HG03378 (cell line): ENCODE measurements around the gene SLC11A1.

Experiments used
- ATAC-seq: cut with Tn5 transposase; IDR thresholded peaks from one replicate; pipeline ENCODE4 v1.9.1; 2021; ENCODE audit warnings: mild to moderate bottlenecking, moderate library complexity; ENCODE audit not compliant: unreplicated experiment

Gene SLC11A1

DNA sequence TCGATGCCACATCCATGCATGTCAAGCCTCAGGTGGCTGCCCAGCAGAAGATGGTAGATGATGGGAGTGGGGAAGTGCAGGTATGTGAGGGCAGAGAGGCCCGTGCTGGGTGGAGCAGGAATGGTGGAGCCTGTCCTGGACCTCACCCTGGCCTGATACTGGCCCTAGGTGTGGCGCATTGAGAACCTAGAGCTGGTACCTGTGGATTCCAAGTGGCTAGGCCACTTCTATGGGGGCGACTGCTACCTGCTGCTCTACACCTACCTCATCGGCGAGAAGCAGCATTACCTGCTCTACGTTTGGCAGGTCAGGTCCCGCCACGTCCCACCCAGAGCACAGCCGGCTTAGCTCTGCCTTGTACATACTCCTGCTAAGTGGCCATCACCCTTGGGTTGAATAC, 49.8 kb downstream of the SLC11A1 start:
- ATAC-seq: no peak

DNA sequence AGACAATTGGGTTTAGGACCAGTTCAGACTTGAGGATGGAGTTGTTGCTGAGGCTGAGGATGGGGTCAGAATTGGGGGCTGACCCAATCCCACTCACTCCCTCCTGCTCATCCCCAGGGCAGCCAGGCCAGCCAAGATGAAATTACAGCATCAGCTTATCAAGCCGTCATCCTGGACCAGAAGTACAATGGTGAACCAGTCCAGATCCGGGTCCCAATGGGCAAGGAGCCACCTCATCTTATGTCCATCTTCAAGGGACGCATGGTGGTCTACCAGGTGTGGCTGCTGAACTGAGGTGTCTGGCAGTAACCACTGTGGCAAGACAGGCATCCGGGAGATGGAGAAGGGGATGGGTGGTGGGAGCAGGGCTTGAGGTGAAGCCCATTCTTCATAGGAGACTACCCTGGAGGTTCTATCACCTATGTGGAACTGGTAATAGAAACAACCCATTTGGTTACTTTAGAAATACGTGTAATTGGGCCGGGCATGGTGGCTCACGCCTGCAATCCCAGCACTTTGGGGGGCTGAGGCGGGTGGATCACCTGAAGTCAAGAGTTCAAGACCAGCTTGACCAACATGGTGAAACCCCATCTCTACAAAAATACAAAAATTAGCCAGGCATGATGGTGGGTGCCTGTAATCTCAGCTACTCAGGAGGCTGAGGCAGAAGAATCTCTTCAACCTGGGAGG, 50.7 kb downstream of the SLC11A1 start:
- no peak for ATAC-seq

DNA sequence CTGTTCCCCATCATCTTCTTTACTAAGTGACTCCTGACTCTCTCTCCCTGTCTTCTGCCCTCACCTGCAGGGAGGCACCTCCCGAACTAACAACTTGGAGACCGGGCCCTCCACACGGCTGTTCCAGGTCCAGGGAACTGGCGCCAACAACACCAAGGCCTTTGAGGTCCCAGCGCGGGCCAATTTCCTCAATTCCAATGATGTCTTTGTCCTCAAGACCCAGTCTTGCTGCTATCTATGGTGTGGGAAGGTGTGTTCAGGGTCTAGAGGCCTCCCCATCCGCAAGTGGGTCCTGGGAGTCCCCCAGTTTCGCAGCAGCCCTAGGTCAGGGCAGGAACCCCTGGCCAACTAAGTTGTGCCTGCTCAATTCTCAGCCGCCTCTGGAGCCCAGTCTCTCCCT, 52.4 kb downstream of the SLC11A1 start:
- ATAC-seq: no peak

DNA sequence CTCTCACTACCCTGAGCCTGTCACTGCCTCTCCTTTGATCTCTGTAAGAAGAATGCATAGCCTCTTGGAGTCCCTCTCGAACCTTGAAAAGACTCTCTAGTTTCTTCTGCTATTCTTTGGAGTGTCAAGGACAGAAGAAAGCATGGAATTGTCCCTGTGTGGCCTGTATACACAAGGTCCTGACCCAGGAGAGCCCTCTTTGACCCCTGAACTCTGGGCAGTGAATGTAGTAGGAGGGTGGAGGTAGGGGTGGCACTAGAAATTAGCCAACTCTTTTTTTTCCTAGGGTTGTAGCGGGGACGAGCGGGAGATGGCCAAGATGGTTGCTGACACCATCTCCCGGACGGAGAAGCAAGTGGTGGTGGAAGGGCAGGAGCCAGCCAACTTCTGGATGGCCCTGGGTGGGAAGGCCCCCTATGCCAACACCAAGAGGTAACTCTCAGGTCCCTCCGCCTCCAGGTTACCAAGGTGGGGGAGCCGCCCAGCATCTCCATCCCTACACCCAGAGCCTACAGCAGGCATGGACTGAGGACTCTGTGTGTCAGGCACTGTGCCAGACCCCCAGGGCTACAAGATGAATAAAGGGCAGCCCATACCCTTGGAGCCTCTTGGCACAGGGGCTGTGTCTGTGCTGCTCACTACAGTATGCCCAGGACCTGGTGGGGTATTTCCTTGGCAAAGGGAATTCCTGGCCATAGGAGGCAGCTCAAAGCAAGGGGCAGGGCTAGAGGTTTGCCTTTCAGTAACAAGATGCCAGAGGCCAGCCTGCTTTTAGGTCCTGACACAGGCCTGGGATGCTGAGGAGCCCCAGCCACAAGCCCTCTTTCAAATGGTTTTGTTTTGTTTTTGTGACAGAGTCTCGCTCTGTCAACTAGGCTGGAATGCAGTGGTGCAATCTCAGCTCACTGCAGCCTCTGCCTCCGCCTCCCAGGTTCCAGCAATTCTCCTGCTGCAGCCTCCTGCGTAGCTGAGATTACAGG, 53.2 kb downstream of the SLC11A1 start:
- no peak for ATAC-seq

DNA sequence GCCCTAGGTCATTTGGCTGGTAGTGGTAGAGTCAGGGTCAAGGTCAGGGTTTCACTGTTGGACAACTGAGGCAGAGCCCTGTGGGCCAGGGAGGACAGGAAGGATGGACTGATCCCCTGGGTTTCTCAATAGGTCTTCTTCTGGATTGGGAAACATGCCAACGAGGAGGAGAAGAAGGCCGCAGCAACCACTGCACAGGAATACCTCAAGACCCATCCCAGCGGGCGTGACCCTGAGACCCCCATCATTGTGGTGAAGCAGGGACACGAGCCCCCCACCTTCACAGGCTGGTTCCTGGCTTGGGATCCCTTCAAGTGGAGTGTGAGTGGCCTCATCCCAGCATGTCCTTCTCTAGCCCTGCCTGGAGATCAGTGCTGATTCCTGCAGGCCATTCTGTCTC, 54.9 kb downstream of the SLC11A1 start:
- ATAC-seq: no peak

DNA sequence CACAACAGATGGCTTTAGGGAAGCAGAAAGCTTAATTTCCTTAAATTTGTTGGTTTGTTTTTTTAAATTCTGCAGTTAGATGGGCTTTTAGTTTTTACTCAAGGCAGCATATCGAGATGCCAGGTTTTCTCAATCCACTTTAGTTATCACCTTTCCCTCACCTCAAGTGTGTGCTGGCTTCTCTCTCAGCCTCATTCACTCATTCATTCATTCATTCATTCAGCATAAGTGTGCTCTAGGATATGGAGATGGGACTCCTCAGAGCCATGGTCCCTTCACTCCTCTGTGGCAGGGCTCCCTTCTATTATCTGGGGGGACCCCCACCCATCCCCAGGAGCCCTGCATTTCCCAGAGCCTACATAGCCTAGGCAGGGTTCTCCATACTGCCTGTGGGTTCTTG, 55.9 kb downstream of the SLC11A1 start:
- no peak for ATAC-seq

DNA sequence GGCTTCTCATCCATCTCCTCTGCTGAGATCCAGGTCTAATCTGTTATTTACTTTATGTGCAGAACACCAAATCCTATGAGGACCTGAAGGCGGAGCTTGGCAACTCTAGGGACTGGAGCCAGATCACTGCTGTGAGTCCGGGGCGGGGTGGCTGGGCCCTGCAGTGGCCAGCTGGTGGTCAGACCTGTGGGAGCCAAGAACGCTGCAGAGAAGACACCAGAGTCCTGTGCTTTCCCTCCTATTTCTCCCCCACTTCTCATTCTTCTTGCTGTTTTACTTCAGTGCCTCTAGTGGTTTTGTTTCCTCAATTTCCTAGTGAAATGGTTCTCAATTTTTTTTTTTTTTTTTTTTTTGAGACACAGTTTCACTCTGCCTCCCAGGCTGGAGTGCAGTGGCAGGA, 56.5 kb downstream of the SLC11A1 start:
- no peak for ATAC-seq

DNA sequence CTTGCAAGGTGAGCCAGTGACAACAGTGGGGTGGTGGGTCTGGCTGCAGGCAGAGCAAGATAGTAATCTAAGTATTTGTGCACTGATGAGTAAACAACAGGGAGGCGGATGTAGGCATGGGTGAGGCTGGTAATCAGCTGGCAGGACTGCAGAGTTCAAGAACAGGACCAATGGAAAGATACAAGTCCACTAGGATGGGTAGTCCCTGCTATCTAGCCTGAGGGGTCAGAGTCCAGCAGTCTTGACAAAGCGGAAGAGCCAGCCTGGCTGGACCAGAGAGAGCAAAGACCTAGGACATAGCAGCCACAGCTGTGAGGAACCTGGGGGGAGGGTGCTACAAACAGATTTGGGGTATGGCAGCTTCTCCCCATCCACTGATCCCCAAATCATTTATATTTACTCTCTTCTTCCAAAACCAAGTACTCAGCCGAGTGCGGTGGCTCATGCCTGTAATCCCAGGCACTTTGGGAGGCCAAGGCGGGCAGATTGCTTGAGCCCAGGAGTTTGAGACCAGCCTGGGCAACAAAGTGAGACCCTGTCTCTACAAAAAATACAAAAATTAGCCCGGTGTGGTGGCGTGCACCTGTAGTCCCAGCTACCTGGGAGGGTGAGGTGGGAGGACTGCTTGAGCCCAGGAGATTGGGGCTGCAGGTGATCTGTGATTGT, 62.8 kb downstream of the SLC11A1 start:
- ATAC-seq: no peak

DNA sequence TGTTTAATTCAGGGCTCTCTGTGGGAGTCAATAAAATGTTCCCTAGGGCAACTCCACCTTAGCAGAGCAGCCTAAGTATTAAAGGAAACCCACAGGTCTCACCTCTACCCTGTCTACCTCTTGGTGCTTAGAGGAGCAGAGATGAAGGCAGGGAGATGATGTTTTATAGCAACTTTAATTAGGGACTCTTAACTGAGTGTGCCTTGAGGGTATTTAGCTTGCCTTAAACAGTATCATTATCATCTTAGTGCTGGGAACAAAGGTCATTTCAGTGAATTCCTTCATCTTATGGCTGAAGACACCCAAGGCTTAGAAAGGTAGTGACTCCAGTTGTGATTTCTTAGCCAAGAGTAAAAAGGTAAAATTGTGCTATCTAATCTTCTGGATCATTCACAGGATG, 63.5 kb downstream of the SLC11A1 start:
- no peak for ATAC-seq
